HepG2 (cell line): ENCODE measurements around the gene ANXA10. TPM values are rescaled to one million over a fixed set of nuclear protein-coding genes. Genes with fewer than 3 reads are reported as not detected.

Experiments
- ATAC-seq: fragments of 200-7000 bp; cut with Tn5 transposase; 3 replicates; pipeline ENCODE4 v1.9.1; 2020; ENCODE audit warnings: mild to moderate bottlenecking, moderate library complexity
- BruUV-seq: library from RNA; stranded (reverse); fragments of 400-500 nt; replicated peaks from 2 replicates; lab custom pipeline; 2021; lab: Mats Ljungman, UMichigan
- CTCF ChIA-PET: fragments of 300-600 bp; formaldehyde crosslinking; extraction: SDS; loops from one replicate; lab custom pipeline; 2021; ENCODE audit warnings: low total read pairs, inconsistent platforms, low intra/inter-chr PET ratio; lab: Yijun Ruan, JAX
- POLR2A ChIA-PET: fragments of 350-600 bp; sonication (Branson Sonifier 250); formaldehyde crosslinking; loops from one replicate; lab custom pipeline; 2020; ENCODE audit warnings: antibody characterized with exemption, inconsistent platforms; lab: Yijun Ruan, JAX
- DNase-seq: peaks from one replicate; pipeline ENCODE4 v3.0.0-alpha.2; 2015; ENCODE audit warnings: low spot score
- FAIRE-seq: peaks from 3 replicates; lab custom pipeline; 2011; peaks lifted over from hg19 to GRCh38; lab: Jason Lieb, UNC
- H2AFZ ChIP-seq: one replicate; pipeline ENCODE4 v1.6.1; 2011; ENCODE audit warnings: low read length, inconsistent platforms
- H3K27ac ChIP-seq: fragments of 300-600 bp; 3 replicates; pipeline ENCODE4 v1.8.0; 2011; ENCODE audit warnings: mixed run types, mild to moderate bottlenecking, mixed read lengths, low read length, inconsistent platforms; ENCODE audit not compliant: insufficient read depth; ENCODE audit errors: extremely low read length
- H3K27me3 ChIP-seq, 2 experiments: fragments of 200-600 bp in 1 of 2; 2 replicates in 1 of 2; 3 replicates in 1 of 2; pipeline versions ENCODE4 v1.6.0 to v1.8.0; 2011; ENCODE audit warnings: low read length in 2 of 2, mild to moderate bottlenecking in 2 of 2, moderate library complexity in 2 of 2, inconsistent platforms in 1 of 2; ENCODE audit not compliant: insufficient read depth in 2 of 2, control insufficient read depth in 1 of 2
- H3K36me3 ChIP-seq, 2 experiments: fragments of 200-600 bp in 1 of 2; replicated peaks in 1 of 2; 2 replicates in 1 of 2; 3 replicates in 1 of 2; pipeline versions ENCODE4 v1.5.1 to v1.8.0; 2011; ENCODE audit warnings: low read length in 2 of 2, inconsistent platforms in 1 of 2; ENCODE audit not compliant: insufficient read depth in 2 of 2, control insufficient read depth in 1 of 2
- H3K4me1 ChIP-seq: 2 replicates; pipeline ENCODE4 v1.5.1; 2012; ENCODE audit warnings: low read length, inconsistent platforms; ENCODE audit not compliant: insufficient read depth
- H3K4me2 ChIP-seq: 2 replicates; pipeline ENCODE4 v1.6.0; 2011; ENCODE audit warnings: low read depth, low read length, inconsistent platforms
- H3K4me3 ChIP-seq, 3 experiments: fragments of 200-600 bp in 1 of 3; sonication (generic), shearing (Covaris generic) in 1 of 3; replicated peaks in 1 of 3; 2 replicates each; pipeline ENCODE4 v1.5.1; 2011 to 2016; ENCODE audit warnings: low read length in 3 of 3, inconsistent platforms in 2 of 3, low read depth in 2 of 3, mild to moderate bottlenecking in 2 of 3, control low read depth in 1 of 3, mixed read lengths in 1 of 3; ENCODE audit not compliant: insufficient read depth in 1 of 3
- H3K79me2 ChIP-seq: one replicate; pipeline ENCODE4 v1.6.1; 2011; ENCODE audit warnings: low read length, inconsistent platforms; ENCODE audit not compliant: insufficient read depth
- H3K9ac ChIP-seq: 2 replicates; pipeline ENCODE4 v1.6.0; 2011; ENCODE audit warnings: mild to moderate bottlenecking, low read depth, low read length, inconsistent platforms; ENCODE audit not compliant: insufficient read depth
- H3K9me3 ChIP-seq: 2 replicates; pipeline ENCODE4 v1.5.1; 2012; ENCODE audit warnings: mild to moderate bottlenecking, low read length
- H4K20me1 ChIP-seq: 2 replicates; pipeline ENCODE4 v1.6.0; 2011; ENCODE audit warnings: inconsistent platforms, mild to moderate bottlenecking, low read length, moderate library complexity; ENCODE audit not compliant: insufficient read depth
- MAFF ChIP-seq: IDR thresholded peaks from 2 replicates; pipeline ENCODE4 v1.6.1; 2011; ENCODE audit warnings: low read depth, low read length, improper control_type of control experiment
- MAFK ChIP-seq, 2 experiments: IDR thresholded peaks in 1 of 2; conservative IDR thresholded peaks in 1 of 2; 2 replicates each; pipeline ENCODE4 v1.6.1; 2011; ENCODE audit warnings: improper control_type of control experiment in 2 of 2, low read length in 2 of 2
- MYNN ChIP-seq: sonication (generic); formaldehyde crosslinking; IDR thresholded peaks from 2 replicates; pipeline ENCODE4 v1.4.0; 2020; ENCODE audit warnings: mild to moderate bottlenecking, low read depth, missing genetic modification reagents
- SUZ12 ChIP-seq: fragments of 150-350 bp; IDR thresholded peaks from 2 replicates; pipeline ENCODE4 v1.6.1; 2014; ENCODE audit warnings: low read depth, low read length
- ZNF563 ChIP-seq: sonication (generic); formaldehyde crosslinking; IDR thresholded peaks from 2 replicates; pipeline ENCODE4 v1.8.0; 2022; ENCODE audit warnings: mild to moderate bottlenecking, moderate library complexity, missing genetic modification reagents
- ZNF589 ChIP-seq: sonication (generic); formaldehyde crosslinking; conservative IDR thresholded peaks from 2 replicates; pipeline ENCODE4 v1.8.0; 2022; ENCODE audit warnings: mild to moderate bottlenecking, moderate library complexity, missing genetic modification reagents
- WGBS: methylation state at CpG from one replicate; pipeline ENCODE4 v1.1.6; 2017; ENCODE audit warnings: low lambda C conversion rate; 5-methylcytosine and 5-hydroxymethylcytosine counted together
- in situ Hi-C: cut with HindIII; loops from 2 replicates; pipeline ENCODE4 v1.10.0; 2017; ENCODE audit warnings: low pct_unique_long_range_greater_than_20kb; ENCODE audit not compliant: extremely low pct_ligation_motif_present
- intact Hi-C: fragments of 100-400 bp; cut with micrococcal nuclease; formaldehyde crosslinking; loops from one replicate; pipeline ENCODE4 v1.10.0; 2022; ENCODE audit not compliant: unreplicated experiment
- polyA plus RNA-seq, 8 experiments: library from polyadenylated mRNA; depleted of rRNA in 3 of 8; stranded (reverse) in 7 of 8; unstranded in 1 of 8; fragments of >200 nt; fragmentation: Illumina TruSeq in 4 of 8; extraction: Trizol in 4 of 8; gene quantifications; 2 replicates each; pipeline versions ENCODE4 v1.2.1 to v1.2.3, GENCODE V29; 2011 to 2016; ENCODE audit warnings: low read depth in 4 of 8, missing spikeins in 1 of 8, mixed read lengths in 1 of 8; ENCODE audit not compliant: insufficient read depth in 1 of 8
- total RNA-seq, 5 experiments: library from RNA; depleted of rRNA; stranded (reverse); fragments of >200 nt; fragmentation: Illumina TruSeq; extraction: Trizol; gene quantifications; 2 replicates each; pipeline ENCODE4 v1.2.3, GENCODE V29; 2016; ENCODE audit warnings: low read depth in 1 of 5
- TF ChIP-seq, protein P1 (sequence below): IDR thresholded peaks from 2 replicates; pipeline ENCODE4 v1.6.1; 2016; ENCODE audit warnings: low read depth
- TF ChIP-seq, protein P2 (sequence below): sonication (generic); formaldehyde crosslinking; IDR thresholded peaks from 2 replicates; pipeline ENCODE4 v1.9.0; 2022; ENCODE audit warnings: missing genetic modification reagents, mild to moderate bottlenecking, borderline replicate concordance

The ANXA10 gene
- total and polyA plus RNA-seq, 2 of the 13 experiments (the other 11 are each of a cell fraction or from before 2014, with no cell fraction given) = 0.08 TPM; not detected in 1

DNA sequence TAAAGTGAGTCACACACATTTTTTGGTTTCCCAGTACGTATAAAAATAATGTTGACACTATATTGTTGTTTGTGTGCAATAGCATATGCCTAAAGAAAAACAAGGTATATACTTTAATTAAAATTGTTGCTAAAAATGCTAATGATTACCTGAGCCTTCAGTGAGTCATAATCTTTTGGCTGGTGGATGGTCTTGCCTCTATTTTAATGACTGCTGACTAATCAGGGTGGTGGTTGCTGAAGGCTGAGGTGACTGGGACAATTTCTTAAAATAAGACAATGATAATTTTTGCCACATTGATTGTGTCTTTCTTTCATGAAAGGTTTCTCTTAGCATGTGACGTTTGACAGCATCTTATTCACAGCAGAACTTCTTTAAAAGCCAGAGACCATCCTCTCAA is 21.0 kb upstream of the ANXA10 start:
- TF ChIP-seq, protein P1, sequence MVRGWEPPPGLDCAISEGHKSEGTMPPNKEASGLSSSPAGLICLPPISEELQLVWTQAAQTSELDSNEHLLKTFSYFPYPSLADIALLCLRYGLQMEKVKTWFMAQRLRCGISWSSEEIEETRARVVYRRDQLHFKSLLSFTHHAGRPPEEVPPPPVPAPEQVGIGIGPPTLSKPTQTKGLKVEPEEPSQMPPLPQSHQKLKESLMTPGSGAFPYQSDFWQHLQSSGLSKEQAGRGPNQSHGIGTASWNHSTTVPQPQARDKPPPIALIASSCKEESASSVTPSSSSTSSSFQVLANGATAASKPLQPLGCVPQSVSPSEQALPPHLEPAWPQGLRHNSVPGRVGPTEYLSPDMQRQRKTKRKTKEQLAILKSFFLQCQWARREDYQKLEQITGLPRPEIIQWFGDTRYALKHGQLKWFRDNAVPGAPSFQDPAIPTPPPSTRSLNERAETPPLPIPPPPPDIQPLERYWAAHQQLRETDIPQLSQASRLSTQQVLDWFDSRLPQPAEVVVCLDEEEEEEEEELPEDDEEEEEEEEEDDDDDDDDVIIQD (CRISPR knock-in tag) = no peak
- TF ChIP-seq ZNF589 (no peak), MYNN (CRISPR knock-in tag) (no peak), ZNF563 (CRISPR knock-in tag) (no peak)
- TF ChIP-seq, protein P2, sequence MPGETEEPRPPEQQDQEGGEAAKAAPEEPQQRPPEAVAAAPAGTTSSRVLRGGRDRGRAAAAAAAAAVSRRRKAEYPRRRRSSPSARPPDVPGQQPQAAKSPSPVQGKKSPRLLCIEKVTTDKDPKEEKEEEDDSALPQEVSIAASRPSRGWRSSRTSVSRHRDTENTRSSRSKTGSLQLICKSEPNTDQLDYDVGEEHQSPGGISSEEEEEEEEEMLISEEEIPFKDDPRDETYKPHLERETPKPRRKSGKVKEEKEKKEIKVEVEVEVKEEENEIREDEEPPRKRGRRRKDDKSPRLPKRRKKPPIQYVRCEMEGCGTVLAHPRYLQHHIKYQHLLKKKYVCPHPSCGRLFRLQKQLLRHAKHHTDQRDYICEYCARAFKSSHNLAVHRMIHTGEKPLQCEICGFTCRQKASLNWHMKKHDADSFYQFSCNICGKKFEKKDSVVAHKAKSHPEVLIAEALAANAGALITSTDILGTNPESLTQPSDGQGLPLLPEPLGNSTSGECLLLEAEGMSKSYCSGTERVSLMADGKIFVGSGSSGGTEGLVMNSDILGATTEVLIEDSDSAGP (CRISPR knock-in tag) = no peak
- H2AFZ ChIP-seq = no peak overlapping the region
- intact Hi-C loops (no loop called here), in situ Hi-C loops (no loop called here)
- no peak for DNase-seq
- H3K9ac ChIP-seq = no peak overlapping the region
- no peak overlapping the region for H3K4me3 ChIP-seq
- BruUV-seq = no TSS peak
- no peaks in the 10 kb centered on the region for H3K36me3 ChIP-seq
- H3K27me3 ChIP-seq = no peaks in the 10 kb centered on the region
- H3K79me2 ChIP-seq = no peaks in the 10 kb centered on the region
- H3K4me1 ChIP-seq = no peaks in the 10 kb centered on the region
- WGBS = 10% methylated on average over 2 of the region's 2 CpGs
- no peaks in the 10 kb centered on the region for H3K9me3 ChIP-seq
- no peaks in the 10 kb centered on the region for H4K20me1 ChIP-seq
- no peak for FAIRE-seq
- no peak overlapping the region for H3K27ac ChIP-seq
- POLR2A ChIA-PET = no interaction called here
- CTCF ChIA-PET = no interaction called here
- no peak for ATAC-seq
- no peak overlapping the region for H3K4me2 ChIP-seq

DNA sequence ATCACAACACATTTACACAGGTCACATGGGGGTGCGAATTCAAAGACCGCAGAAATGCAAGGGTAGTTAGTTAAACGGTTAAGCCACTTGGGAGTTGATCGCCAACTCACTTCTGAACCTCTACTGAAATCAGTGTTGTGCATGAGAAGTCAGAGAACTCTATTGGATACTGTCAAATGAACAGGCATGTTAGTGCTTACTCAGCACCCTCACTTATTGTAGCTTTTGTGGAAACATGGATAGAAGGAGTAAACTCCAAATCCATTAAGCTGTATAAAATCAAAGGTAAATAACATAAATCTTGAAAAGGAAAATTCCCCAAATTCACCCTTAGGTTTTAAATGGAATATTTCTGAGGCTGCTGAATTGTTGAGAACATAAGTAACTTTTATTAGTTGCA is 17.5 kb upstream of the ANXA10 start:
- no peaks in the 10 kb centered on the region for H3K9me3 ChIP-seq
- CTCF ChIA-PET = no interaction called here
- POLR2A ChIA-PET = no interaction called here
- DNase-seq (no peak), FAIRE-seq (no peak), ATAC-seq (no peak)
- no peak overlapping the region for H3K4me2 ChIP-seq
- TF ChIP-seq MAFF (peak; percentile 49), SUZ12 (no peak), MAFK (conservative IDR thresholded peaks at IDR 0.05 in 1 of 2, IDR thresholded peaks at IDR 0.05 in 1 of 2; ENCODE audit: low read length in 2 of 2) (peak; percentile 52 to 55)
- no peaks in the 10 kb centered on the region for H3K36me3 ChIP-seq
- H3K4me1 ChIP-seq = no peaks in the 10 kb centered on the region
- no peak overlapping the region for H3K4me3 ChIP-seq
- intact Hi-C loops (no loop called here), in situ Hi-C loops (loop anchor here (25.0 kb wide), 1 partner anchor 1063 kb away; no protein-coding TSS in a partner anchor)
- BruUV-seq = no TSS peak
- 31% methylated on average over 4 of the region's 4 CpGs for WGBS
- H2AFZ ChIP-seq = no peak overlapping the region
- H3K27me3 ChIP-seq = no peaks in the 10 kb centered on the region
- H3K79me2 ChIP-seq = no peaks in the 10 kb centered on the region
- H3K9ac ChIP-seq = no peak overlapping the region
- H4K20me1 ChIP-seq = no peaks in the 10 kb centered on the region
- no peak overlapping the region for H3K27ac ChIP-seq
